ENCODE results near the gene KRTAP27-1.

GRCh38 chr21:30315701-30316100 is 21.8 kb downstream of the KRTAP27-1 start:
- TF ChIP-seq, protein P1, sequence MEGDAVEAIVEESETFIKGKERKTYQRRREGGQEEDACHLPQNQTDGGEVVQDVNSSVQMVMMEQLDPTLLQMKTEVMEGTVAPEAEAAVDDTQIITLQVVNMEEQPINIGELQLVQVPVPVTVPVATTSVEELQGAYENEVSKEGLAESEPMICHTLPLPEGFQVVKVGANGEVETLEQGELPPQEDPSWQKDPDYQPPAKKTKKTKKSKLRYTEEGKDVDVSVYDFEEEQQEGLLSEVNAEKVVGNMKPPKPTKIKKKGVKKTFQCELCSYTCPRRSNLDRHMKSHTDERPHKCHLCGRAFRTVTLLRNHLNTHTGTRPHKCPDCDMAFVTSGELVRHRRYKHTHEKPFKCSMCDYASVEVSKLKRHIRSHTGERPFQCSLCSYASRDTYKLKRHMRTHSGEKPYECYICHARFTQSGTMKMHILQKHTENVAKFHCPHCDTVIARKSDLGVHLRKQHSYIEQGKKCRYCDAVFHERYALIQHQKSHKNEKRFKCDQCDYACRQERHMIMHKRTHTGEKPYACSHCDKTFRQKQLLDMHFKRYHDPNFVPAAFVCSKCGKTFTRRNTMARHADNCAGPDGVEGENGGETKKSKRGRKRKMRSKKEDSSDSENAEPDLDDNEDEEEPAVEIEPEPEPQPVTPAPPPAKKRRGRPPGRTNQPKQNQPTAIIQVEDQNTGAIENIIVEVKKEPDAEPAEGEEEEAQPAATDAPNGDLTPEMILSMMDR (IDR thresholded peaks at IDR 0.05): no peak
- TF ChIP-seq EP300 (IDR thresholded peaks at IDR 0.05) (no peak), POLR2A (IDR thresholded peaks at IDR 0.05) (no peak)

All from sigmoid colon (tissue), 4 donors.